ENCODE results near the gene TSFM.

TSFM gene

DNA sequence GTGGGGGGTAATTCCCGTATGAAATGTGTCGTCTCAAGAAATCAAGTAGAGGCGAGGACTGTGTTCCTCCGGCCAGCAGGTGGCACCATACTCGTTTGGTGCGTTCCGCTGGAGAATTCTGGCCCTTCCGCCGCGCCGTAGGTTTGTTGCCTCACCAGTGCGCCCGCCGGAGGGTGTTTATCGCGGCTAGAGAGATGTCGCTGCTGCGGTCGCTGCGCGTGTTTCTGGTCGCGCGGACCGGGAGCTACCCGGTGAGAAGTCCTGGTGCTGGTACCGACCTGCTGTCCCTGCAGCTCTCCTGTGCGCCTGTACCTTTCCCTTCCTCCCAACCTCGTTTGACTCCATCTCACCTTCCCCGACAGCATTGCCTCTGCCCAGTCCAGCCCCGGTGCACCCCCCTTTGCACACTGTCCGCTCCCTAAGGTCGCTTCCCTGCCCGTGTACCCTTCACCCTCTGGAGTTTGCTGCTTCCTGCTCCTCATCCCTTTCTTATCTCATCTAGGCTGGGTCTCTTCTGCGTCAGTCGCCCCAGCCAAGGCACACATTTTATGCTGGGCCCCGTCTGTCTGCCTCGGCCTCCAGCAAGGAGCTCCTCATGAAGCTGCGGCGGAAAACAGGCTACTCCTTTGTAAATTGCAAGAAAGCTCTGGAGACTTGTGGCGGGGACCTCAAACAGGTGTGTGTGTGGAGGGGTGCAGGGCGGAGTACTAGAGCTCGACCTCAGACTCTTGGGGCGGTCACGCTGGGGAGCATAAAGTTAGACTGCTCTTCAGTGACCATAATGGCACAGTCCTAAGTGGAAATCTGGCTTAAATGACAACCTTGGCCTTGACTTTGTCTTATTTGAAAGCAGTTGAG lies at the start of gene TSFM:
Gene TSFM, plus strand, starts transcription at position 180 of the 858 bp plus-strand sequence. Its CDS starts 15 bp downstream, at position 195.
- DNase-seq (ENCODE audit: low spot score): peak; percentile 99

- DNase-seq (ENCODE audit: low spot score): no peak
Measured at GRCh38 chr12:57733928-57734327, 48.7 kb upstream of the TSFM start.

DNA sequence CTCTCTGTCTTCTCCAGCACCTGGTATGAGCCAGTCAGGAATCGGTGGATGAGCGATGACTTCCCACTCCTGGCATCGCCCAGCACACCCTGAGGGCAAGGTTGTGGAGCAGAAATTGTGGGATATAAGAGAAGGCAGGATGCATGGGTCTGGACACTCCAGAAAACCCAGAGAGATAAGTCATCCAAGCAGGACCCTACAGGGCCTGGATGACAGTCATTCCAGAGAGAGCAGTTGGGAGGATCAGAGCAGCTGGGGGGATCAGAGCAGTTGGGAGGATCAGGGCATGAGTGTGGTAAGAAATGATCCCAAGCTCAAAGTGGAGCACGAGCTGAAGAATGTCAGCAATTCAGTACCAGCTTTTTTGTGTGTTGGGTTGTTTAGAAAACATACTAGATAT lies 48.0 kb upstream of the TSFM start:
- no peak for DNase-seq (ENCODE audit: low spot score)

- no peak for DNase-seq (ENCODE audit: low spot score)
Measured at GRCh38 chr12:57735198-57735855, 47.3 kb upstream of the TSFM start.

DNA sequence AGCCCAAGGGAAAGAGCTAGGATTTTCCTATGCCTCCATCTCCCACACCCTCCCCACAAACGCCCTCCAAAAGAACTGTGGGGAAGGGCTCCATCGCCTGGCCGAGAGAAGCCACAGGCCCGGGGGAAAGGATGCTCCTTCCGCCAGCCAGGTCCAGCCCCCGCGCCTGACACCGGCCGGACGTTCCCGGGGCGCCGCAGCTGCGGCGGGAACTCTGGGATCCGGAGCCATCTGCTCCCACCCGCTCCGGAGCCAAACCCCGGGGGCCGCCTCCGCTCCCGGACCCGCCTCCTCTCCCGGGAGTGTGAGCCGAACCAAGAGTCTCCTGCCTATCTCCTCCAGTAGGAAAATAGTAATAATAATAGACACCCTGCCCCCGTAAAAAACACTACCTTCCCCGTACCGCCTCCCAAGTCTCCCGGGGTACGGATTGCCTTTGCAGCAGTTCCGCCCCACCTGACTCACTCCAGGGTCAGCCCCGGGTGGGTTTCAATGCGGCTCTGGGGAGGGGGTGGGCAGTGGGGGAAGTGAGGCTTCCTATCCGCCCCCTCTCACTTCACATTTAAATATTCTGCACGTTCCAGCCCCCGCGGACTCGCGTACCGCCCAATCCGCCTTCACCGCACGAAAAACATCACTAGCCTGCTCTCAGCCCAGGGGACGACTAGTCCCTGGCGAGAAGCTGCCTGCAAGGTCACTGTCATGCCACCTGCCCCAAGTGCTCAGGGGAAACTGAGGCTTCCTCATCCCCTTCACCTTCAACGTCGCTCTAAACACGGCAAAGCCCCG lies 46.4 kb upstream of the TSFM start:
- peak; percentile 83 for DNase-seq (ENCODE audit: low spot score)

GRCh38 chr12:57736741-57737466 lies 45.7 kb upstream of the TSFM start:
- no peak for DNase-seq (ENCODE audit: low spot score)

DNA sequence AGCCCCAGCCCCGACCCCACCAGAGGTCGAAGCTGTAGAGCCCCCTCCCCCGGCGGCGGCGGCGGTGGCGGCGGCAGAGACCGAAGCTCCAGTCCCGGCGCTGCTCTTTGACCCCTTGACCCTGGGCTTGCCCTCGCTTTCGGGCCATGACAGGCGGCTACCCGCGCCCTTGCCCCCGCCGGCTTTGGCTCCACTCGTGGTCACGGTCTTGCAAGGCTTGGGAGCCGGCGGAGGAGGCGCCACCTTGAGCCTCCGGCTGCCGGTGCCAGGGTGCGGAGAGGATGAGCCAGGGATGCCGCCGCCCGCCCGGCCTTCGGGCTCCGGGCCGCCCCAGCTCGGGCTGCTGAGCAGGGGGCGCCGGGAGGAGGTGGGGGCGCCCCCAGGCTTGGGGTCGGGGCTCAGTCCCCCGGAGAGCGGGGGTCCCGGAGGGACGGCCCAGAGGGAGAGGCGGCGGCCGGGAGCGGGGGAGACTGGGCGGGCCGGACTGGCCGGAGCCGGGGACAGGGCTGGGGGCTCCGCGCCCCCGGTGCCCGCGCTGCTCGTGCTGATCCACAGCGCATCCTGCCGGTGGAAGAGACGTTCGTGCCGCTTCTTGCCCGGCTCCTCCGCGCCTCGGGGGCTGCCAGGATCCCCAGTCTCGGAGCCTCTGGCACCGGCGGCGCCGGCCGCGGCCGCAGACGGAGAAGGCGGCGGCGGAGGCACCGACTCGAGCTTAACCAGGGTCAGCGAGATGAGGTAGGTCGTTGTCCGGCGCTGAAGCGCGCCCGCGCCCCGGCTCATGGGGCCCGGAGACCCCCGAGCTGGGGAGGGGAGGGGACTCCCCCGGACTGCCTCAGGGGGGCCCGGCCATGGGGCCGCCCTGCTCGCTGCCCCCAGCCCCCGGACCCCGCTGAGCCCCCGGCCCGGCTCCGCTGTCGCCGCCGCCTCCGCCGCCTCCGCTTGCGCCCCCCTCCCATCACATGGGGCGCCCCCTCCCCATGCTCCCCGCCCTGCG lies 44.8 kb upstream of the TSFM start:
- peak; percentile 77 for DNase-seq (ENCODE audit: low spot score)

DNA sequence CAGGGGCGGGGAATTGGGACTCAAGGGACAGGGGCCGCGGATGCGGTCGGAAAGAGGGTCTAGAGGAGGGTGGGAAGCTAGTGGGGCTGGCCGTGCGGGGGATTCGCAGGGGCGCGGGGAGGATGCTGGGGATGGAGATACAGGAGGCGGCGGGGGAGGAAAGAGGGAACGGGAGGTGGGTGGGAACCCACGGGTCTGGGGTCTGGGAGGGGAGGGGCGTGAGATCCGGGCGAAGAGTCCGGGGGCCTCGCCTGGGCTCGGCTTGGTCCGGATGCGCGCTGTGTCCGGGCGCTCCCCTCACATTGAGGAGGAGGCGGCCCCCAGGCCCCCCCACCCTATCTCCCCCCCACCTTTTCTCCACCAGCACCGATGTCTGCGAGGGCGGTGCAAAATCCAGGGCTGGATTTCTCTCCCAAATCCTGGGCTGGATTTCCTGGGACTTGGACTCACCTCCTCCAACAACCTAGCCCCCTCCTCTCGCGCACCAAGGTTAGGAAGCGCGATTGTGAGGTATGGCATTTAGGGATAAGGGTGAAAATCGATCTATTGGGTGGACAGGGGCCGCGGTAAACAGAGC lies 43.8 kb upstream of the TSFM start, which contains the start of gene AGAP2:
Gene AGAP2, minus strand, starts transcription at position 82 of the 577 bp plus-strand sequence. CDS start 496 bp downstream, outside the sequence.
- peak; percentile 77 for DNase-seq (ENCODE audit: low spot score)

DNA sequence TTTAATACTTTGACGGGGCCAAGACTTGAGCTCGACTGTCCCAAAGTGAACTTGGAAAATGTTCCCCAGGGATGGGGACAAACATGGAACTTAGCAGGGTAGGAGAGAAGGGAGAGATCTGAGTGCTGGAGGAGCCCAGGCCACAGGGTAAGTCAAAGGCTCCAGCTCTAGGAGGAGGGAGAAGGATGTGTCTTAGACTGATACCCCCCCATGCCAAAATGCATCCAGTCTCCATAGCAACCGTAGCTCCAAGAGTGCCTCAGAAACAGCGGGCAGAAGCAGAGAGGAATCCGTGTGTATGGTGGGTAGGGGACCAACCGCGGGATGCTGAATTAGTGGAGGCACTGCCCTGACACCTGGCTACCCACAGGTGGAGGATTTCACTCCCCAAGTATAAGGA lies 43.2 kb upstream of the TSFM start:
- DNase-seq (ENCODE audit: low spot score): no peak

DNA sequence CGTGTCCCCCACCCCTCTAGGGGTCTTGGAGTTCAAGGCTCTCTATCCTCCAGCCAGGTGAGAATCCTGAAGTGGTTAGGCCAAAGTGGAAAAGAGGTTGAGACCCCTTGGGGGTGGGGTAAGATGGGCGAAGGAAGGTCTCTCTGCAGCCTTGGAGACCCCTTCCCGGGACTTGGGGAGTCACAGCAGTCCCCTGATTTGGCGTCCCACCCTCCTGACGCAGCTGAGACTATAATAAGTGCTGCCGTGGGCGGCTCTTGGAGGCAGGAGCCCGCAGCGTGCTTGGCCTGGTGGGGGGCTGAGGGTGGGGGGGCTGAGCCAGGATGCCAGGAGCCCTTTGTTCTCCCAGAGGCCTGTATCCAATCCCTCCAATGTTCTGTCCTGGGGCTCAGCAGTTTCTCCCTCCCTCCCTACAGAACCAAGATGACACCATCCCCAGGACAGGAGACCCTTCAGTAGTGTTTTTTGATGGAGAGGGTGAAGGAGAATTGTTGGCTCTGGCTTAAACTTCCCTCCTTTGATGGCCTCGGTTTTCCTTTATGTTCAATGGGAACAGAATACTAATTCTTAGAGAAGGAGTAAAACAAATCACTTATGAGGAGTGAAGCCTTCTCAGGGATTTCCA lies 42.6 kb upstream of the TSFM start:
- DNase-seq (ENCODE audit: low spot score): no peak

DNA sequence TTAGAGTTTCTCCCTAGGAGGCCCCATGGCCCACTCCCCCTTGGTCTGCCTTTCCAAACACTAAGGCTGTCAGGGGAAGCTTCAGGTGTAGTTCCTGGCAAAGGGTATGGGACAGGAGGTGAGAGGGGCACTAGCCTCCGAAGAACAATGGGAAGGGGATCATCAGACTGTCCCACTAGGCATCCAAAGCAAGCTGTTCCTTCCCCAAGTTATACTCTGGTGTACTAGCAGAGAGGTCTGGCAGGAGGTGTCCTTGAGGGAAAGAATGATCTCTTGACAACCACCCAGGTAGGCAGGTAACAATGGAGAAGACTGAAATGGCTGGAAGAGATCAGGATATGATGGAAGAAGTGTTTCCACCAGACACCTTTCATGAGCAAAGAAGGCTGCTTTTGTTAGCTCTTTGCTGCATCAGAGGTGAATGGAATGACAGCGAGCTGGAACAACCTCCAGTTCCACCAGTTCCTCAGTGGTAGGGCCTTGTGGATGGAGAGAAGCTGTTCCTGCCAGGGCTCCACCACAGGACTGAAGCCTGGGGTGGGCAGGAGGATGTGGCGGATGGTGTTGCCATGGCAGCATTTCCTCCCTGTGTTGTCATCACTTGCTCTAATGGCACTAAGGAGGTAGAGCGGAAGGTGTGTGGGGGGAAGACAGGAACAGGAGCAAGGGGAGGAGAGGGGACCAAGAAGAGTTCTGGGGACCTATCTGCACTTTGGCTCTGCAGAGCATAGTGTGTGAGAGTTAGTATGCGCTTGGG lies 41.8 kb upstream of the TSFM start:
- DNase-seq (ENCODE audit: low spot score): no peak

DNA sequence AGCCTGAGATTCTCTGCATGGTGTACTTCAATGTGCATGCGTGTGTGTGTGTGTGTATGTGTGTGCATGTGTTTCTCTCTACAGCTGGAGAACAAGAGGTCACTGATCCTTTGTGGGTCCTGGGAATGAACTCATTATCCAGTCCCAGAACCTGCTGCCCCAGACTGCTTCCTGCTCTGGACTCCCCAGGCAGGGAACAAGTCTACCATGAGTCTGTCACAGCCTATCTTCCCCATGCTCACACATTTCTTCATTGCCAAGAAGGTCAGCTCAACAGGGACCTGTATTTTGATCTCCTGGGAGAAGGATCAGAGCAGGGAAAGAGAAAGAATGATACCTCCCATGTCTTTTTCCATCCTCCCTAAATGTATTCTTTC lies 41.2 kb upstream of the TSFM start:
- DNase-seq (ENCODE audit: low spot score): no peak

GRCh38 chr12:57741844-57742738 lies 40.5 kb upstream of the TSFM start:
- no peak for DNase-seq (ENCODE audit: low spot score)

- DNase-seq (ENCODE audit: low spot score): no peak
Measured at GRCh38 chr12:57743769-57744168, 38.8 kb upstream of the TSFM start.

DNA sequence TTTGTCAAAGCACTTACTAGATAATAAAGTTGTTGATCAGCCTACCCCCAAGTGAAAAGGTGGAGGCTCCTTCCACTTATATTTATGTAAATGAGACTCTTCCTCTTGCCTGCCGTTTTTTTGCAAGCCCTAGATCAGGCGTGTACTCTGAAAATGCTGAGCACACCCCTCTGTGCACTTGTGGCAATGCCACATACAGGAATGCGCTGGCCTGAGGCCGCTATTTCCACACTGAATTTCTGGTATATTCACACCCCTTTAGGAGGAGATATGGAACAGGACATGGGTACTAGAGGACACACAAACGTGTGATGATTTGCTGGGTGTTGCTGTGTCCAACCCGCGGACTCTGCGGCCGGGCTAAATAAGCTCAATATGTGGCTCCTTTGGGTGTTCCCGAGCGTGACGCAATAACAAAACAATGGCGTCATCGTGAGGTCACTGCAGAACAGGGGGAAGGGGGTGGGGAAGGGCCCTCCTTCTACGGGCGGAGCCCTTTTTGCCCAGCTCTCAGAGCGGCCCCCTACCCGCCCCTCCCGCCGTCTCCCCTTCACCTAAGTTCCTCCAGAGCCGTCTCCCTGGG lies 38.3 kb upstream of the TSFM start:
- no peak for DNase-seq (ENCODE audit: low spot score)

DNA sequence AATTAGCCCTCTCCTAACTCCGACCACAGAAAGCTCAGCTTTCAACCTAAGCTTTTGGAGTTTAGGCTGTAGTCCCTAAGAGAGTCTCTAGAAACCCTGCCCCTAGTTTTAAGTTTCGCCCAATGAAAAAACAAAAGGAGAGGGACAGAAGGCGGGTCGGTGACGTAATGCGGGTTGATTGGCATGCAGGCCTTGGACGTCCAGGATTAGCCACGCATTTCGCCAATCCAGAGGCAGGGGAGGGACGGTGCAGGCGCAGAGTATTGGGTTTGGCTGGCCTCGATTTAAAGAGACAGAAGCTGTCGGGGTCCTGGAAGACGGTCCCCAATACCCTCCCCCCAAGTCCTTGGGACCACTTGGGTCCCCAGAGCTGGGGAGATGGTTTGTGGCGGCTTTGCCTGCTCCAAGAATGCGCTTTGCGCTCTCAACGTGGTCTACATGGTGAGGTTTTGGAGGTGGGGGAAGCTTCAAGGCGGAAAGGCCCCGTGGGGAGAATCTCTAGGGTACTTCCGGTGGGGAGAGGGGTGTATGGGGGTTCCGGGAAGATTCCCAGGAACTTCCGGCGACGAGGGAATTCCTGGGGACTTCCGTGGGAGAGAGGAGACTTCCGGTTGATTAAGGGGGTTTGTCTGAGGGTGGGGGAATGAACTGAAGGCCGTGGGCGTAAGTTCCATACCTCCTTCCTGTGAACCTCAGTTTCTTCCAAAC lies 37.7 kb upstream of the TSFM start, which contains the start of gene TSPAN31:
Gene TSPAN31, plus strand, starts transcription at position 263 of the 708 bp plus-strand sequence. Its CDS starts 116 bp downstream, at position 379.
- DNase-seq (ENCODE audit: low spot score): peak; percentile 98

- DNase-seq (ENCODE audit: low spot score): no peak
Measured at GRCh38 chr12:57745485-57745881, 37.1 kb upstream of the TSFM start.

Measured in ecto neural progenitor cell (in vitro differentiated cells).